Hepatocyte (in vitro differentiated cells): ENCODE results near the gene GATA5. TPM values are rescaled to one million over a fixed set of nuclear protein-coding genes. Genes with fewer than 3 reads are reported as not detected.
A peak's percentile ranks its signal among the peaks of the same experiment; 100 is the strongest.

ENCODE experiments used
- DNase-seq: peaks from one replicate; pipeline ENCODE4 v3.0.0-alpha.2; 2016; ENCODE audit warnings: low spot score
- H2AFZ ChIP-seq: fragments of 200-600 bp; sonication (generic); 2 replicates; pipeline ENCODE4 v1.6.0; 2016; ENCODE audit warnings: antibody characterized with exemption, mild to moderate bottlenecking
- H3K27ac ChIP-seq: fragments of 200-600 bp; sonication (generic); 2 replicates; pipeline ENCODE4 v1.5.1; 2016; ENCODE audit warnings: mild to moderate bottlenecking
- H3K27me3 ChIP-seq: fragments of 200-600 bp; sonication (generic); 2 replicates; pipeline ENCODE4 v1.6.1; 2016
- H3K36me3 ChIP-seq: fragments of 200-600 bp; sonication (generic); replicated peaks from 2 replicates; pipeline ENCODE4 v1.5.1; 2016; ENCODE audit warnings: low read depth; ENCODE audit not compliant: insufficient read depth
- H3K4me1 ChIP-seq: fragments of 200-600 bp; sonication (generic); 2 replicates; pipeline ENCODE4 v1.5.1; 2016; ENCODE audit warnings: mild to moderate bottlenecking, moderate library complexity; ENCODE audit not compliant: insufficient read depth
- H3K4me2 ChIP-seq: fragments of 200-600 bp; sonication (generic); 2 replicates; pipeline ENCODE4 v1.6.0; 2016
- H3K4me3 ChIP-seq: fragments of 200-600 bp; sonication (generic); 2 replicates; pipeline ENCODE4 v1.5.1; 2016; ENCODE audit warnings: mild to moderate bottlenecking
- H3K79me2 ChIP-seq: fragments of 200-600 bp; sonication (generic); 2 replicates; pipeline ENCODE4 v1.6.0; 2017; ENCODE audit warnings: mild to moderate bottlenecking
- H3K9me2 ChIP-seq: fragments of 200-600 bp; sonication (generic); replicated peaks from 2 replicates; pipeline ENCODE4 v1.6.0; 2017; ENCODE audit warnings: mild to moderate bottlenecking; ENCODE audit not compliant: insufficient read depth
- H3K9me3 ChIP-seq: fragments of 200-600 bp; sonication (generic); 2 replicates; pipeline ENCODE4 v1.5.1; 2016; ENCODE audit warnings: low read depth, mild to moderate bottlenecking
- H4K20me1 ChIP-seq: fragments of 200-600 bp; sonication (generic); 2 replicates; pipeline ENCODE4 v1.6.0; 2016; ENCODE audit warnings: mild to moderate bottlenecking; ENCODE audit not compliant: insufficient read depth, poor library complexity, severe bottlenecking
- EZH2 ChIP-seq: fragments of 200-600 bp; sonication (generic); IDR thresholded peaks from 2 replicates; pipeline ENCODE4 v1.6.1; 2016; ENCODE audit warnings: antibody characterized with exemption, mild to moderate bottlenecking, borderline replicate concordance
- EZH2phosphoT487 ChIP-seq: fragments of 200-600 bp; sonication (generic); IDR thresholded peaks from one replicate; pipeline ENCODE4 v1.6.1; 2018; ENCODE audit warnings: antibody characterized with exemption, mild to moderate bottlenecking, low read depth, moderate library complexity; ENCODE audit not compliant: unreplicated experiment, severe bottlenecking
- WGBS: methylation state at CpG from one replicate; pipeline ENCODE4 v1.1.6; 2016; ENCODE audit warnings: low lambda C conversion rate; ENCODE audit errors: missing lambda C conversion rate; 5-methylcytosine and 5-hydroxymethylcytosine counted together
- polyA plus RNA-seq: library from polyadenylated mRNA; unstranded; fragments of >200 nt; fragmentation: Nextera tagmentation; extraction: Ambion mirVana; gene quantifications from 2 replicates; pipeline ENCODE4 v1.2.1, GENCODE V29; 2016
- total RNA-seq: library from RNA; depleted of rRNA; stranded (reverse); fragments of >200 nt; gene quantifications from 2 replicates; pipeline ENCODE4 v1.2.3, GENCODE V29; 2014
- TF ChIP-seq, protein P1 (sequence below): fragments of 200-600 bp; sonication (generic); IDR thresholded peaks from 2 replicates; pipeline ENCODE4 v1.5.1; 2016; ENCODE audit warnings: antibody characterized with exemption, mild to moderate bottlenecking; ENCODE audit not compliant: poor library complexity

GATA5 gene
- total and polyA plus RNA-seq, 2 experiments from 2014 or later, result 28.7 to 53.6 TPM

- H3K36me3 ChIP-seq, result no peaks in the 10 kb centered on the region
Measured at GRCh38 chr20:62495749-62496567, 20.2 kb upstream of the GATA5 start.

DNA sequence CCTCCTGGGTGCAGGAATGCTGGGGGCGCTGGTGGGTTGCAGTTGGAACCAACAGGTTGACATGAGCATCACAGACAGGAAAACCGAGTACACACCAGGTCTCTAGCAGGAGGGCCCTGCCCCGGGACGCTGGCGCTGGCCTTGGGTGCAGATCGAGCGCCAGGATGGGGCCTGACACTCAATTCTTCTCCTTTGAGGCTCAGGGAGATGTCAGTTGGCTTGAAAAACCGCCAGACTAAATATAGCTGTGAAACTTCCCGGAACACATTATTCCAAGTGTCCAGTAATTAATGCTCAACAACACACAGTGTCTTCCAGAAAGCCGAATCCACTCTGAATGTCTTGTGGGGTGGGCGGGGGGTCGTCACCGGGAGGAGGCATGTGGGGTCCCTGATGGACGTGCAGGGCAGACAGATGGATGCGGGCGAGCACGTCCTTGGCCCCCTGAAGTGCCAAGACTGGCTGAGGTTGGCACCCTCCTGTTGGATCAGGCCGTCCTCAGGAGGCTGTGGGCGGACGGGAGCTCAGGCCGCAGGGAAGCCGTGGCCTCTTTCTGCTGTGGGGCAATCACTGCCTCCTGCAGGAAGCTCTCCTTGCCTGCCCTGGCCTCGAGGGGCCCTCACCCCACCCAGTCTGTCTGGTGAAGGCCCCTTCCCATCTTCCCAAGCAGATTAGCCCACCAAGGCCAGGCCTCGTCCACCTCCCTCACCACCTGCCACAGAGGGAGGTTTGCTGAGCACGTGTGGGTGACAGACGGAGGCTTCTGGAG, 19.4 kb upstream of the GATA5 start:
- TF ChIP-seq EZH2 (no peak), EZH2phosphoT487 (no peak)
- TF ChIP-seq, protein P1, sequence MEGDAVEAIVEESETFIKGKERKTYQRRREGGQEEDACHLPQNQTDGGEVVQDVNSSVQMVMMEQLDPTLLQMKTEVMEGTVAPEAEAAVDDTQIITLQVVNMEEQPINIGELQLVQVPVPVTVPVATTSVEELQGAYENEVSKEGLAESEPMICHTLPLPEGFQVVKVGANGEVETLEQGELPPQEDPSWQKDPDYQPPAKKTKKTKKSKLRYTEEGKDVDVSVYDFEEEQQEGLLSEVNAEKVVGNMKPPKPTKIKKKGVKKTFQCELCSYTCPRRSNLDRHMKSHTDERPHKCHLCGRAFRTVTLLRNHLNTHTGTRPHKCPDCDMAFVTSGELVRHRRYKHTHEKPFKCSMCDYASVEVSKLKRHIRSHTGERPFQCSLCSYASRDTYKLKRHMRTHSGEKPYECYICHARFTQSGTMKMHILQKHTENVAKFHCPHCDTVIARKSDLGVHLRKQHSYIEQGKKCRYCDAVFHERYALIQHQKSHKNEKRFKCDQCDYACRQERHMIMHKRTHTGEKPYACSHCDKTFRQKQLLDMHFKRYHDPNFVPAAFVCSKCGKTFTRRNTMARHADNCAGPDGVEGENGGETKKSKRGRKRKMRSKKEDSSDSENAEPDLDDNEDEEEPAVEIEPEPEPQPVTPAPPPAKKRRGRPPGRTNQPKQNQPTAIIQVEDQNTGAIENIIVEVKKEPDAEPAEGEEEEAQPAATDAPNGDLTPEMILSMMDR, result no peak
- Histone ChIP-seq H3K36me3 (no peaks in the 10 kb centered on the region), H3K4me3 (no peak overlapping the region), H2AFZ (no peak overlapping the region), H3K4me1 (peaks cover 27% of the 10 kb centered on the region), H3K9me2 (no peaks in the 10 kb centered on the region), H3K27me3 (no peaks in the 10 kb centered on the region), H3K79me2 (no peaks in the 10 kb centered on the region), H4K20me1 (no peaks in the 10 kb centered on the region), H3K9me3 (no peaks in the 10 kb centered on the region), H3K27ac (peak overlapping the region; percentile 80), H3K4me2 (peak overlapping the region; percentile 60)
- DNase-seq, result no peak
- 86% methylated on average over 23 of the region's 26 CpGs for WGBS

More at GRCh38 chr20:62495749-62496567, 20.2 kb upstream of the GATA5 start:
- TF ChIP-seq, protein P1, result no peak
- TF ChIP-seq EZH2 (no peak), EZH2phosphoT487 (no peak)
- Histone ChIP-seq H4K20me1 (no peaks in the 10 kb centered on the region), H3K4me1 (peaks cover 26% of the 10 kb centered on the region), H3K9me3 (no peaks in the 10 kb centered on the region), H3K9me2 (no peaks in the 10 kb centered on the region), H2AFZ (no peak overlapping the region), H3K27ac (peak overlapping the region; percentile 80), H3K4me2 (peak overlapping the region; percentile 60), H3K79me2 (no peaks in the 10 kb centered on the region), H3K4me3 (no peak overlapping the region), H3K27me3 (no peaks in the 10 kb centered on the region)
- DNase-seq, result no peak
- 54% methylated on average over 22 of the region's 34 CpGs for WGBS

- H3K4me2 ChIP-seq, result no peak overlapping the region
- DNase-seq, result no peak
- no peak overlapping the region for H2AFZ ChIP-seq
- H3K27me3 ChIP-seq, result no peaks in the 10 kb centered on the region
- WGBS, result 60% methylated on average over 7 of the region's 7 CpGs
- peaks cover 33% of the 10 kb centered on the region for H3K4me1 ChIP-seq
- H3K9me2 ChIP-seq, result no peaks in the 10 kb centered on the region
- no peaks in the 10 kb centered on the region for H3K79me2 ChIP-seq
- H3K36me3 ChIP-seq, result no peaks in the 10 kb centered on the region
- TF ChIP-seq EZH2phosphoT487 (no peak), EZH2 (no peak)
- TF ChIP-seq, protein P1, result no peak
- H3K4me3 ChIP-seq, result no peak overlapping the region
- H3K27ac ChIP-seq, result peak overlapping the region; percentile 80
- H3K9me3 ChIP-seq, result no peaks in the 10 kb centered on the region
- no peaks in the 10 kb centered on the region for H4K20me1 ChIP-seq
Measured at GRCh38 chr20:62494537-62494936, 18.7 kb upstream of the GATA5 start.
